OCI-LY3 (cell line): Measurements from ENCODE around the gene FAM174B.

Experiments
- H2AFZ ChIP-seq: fragments of 200-600, 300-600 bp; shearing (Covaris generic); 2 replicates; pipeline ENCODE4 v1.6.0; 2014; ENCODE audit warnings: antibody characterized with exemption, low read depth, low read length
- H3K27ac ChIP-seq: fragments of 200-600, 300-600 bp; sonication (generic); 2 replicates; pipeline ENCODE4 v1.5.1; 2014; ENCODE audit warnings: mild to moderate bottlenecking, low read length, moderate library complexity, mixed read lengths
- H3K27me3 ChIP-seq: fragments of 200-600, 300-600 bp; sonication (generic); 2 replicates; pipeline ENCODE4 v1.6.1; 2014; ENCODE audit warnings: low read depth, low read length, mixed read lengths
- H3K36me3 ChIP-seq: fragments of 200-600, 300-600 bp; sonication (generic); replicated peaks from 2 replicates; pipeline ENCODE3; 2014; ENCODE audit warnings: low read depth, low read length, mixed read lengths
- H3K4me1 ChIP-seq: fragments of 300-600, 200-600 bp; sonication (generic); 2 replicates; pipeline ENCODE4 v1.6.1; 2014; ENCODE audit warnings: low read length, mixed read lengths
- H3K4me2 ChIP-seq: fragments of 200-600, 300-600 bp; sonication (generic); 2 replicates; pipeline ENCODE4 v1.6.1; 2014; ENCODE audit warnings: low read length, mixed read lengths
- H3K4me3 ChIP-seq: fragments of 300-600, 200-600 bp; sonication (generic); 2 replicates; pipeline ENCODE4 v1.5.1; 2014; ENCODE audit warnings: antibody characterized with exemption, mild to moderate bottlenecking, low read length, moderate library complexity
- H3K79me2 ChIP-seq: fragments of 300-600, 200-600 bp; shearing (Covaris generic); 2 replicates; pipeline ENCODE4 v1.6.1; 2014; ENCODE audit warnings: mild to moderate bottlenecking, low read length, mixed read lengths
- H3K9ac ChIP-seq: fragments of 300-600, 200-600 bp; shearing (Covaris generic); 2 replicates; pipeline ENCODE4 v1.6.0; 2014; ENCODE audit warnings: mild to moderate bottlenecking, low read length, moderate library complexity
- H3K9me3 ChIP-seq: fragments of 200-600, 300-600 bp; shearing (Covaris generic); 2 replicates; pipeline ENCODE4 v1.6.1; 2014; ENCODE audit warnings: low read length, mixed read lengths; ENCODE audit not compliant: insufficient read depth
- H4K20me1 ChIP-seq: fragments of 200-600, 300-600 bp; sonication (generic); 2 replicates; pipeline ENCODE4 v1.6.1; 2016; ENCODE audit warnings: low read length, mixed read lengths; ENCODE audit not compliant: insufficient read depth
- CTCF ChIP-seq: fragments of 200-600, 300-600 bp; sonication (generic); IDR thresholded peaks from 2 replicates; pipeline ENCODE4 v1.5.1; 2014; ENCODE audit warnings: antibody characterized with exemption, low read length, low read depth
- EZH2phosphoT487 ChIP-seq: fragments of 200-600 bp; shearing (Covaris generic); IDR thresholded peaks from 2 replicates; pipeline ENCODE4 v1.6.1; 2018; ENCODE audit warnings: antibody characterized with exemption, mixed run types, low read depth

Gene FAM174B

GRCh38 chr15:92614301-92614700, 41.3 kb downstream of the FAM174B start:
- no peak for TF ChIP-seq CTCF
- no peak for TF ChIP-seq EZH2phosphoT487
- no peaks in the 10 kb centered on the region for H3K4me1 ChIP-seq
- H3K9ac ChIP-seq: no peak overlapping the region
- no peaks in the 10 kb centered on the region for H3K9me3 ChIP-seq
- H3K79me2 ChIP-seq: no peaks in the 10 kb centered on the region
- no peak overlapping the region for H2AFZ ChIP-seq
- no peak overlapping the region for H3K4me3 ChIP-seq
- H4K20me1 ChIP-seq: no peaks in the 10 kb centered on the region
- no peak overlapping the region for H3K27ac ChIP-seq
- H3K36me3 ChIP-seq: no peaks in the 10 kb centered on the region
- no peak overlapping the region for H3K4me2 ChIP-seq
- H3K27me3 ChIP-seq: 0 out of 2 replicates have a peak, but pooled peaks cover 5% of the 10 kb centered on the region

- Histone ChIP-seq H2AFZ (no peak overlapping the region), H3K36me3 (no peaks in the 10 kb centered on the region), H3K4me2 (no peak overlapping the region), H3K79me2 (no peaks in the 10 kb centered on the region), H3K27ac (no peak overlapping the region), H3K9ac (no peak overlapping the region), H3K27me3 (0 out of 2 replicates have a peak, but pooled peaks cover under 1% of the 10 kb centered on the region), H4K20me1 (no peaks in the 10 kb centered on the region), H3K4me1 (no peaks in the 10 kb centered on the region), H3K9me3 (no peaks in the 10 kb centered on the region), H3K4me3 (no peak overlapping the region)
- TF ChIP-seq CTCF: no peak
- no peak for TF ChIP-seq EZH2phosphoT487
These were observed 41.7 kb downstream of the FAM174B start for GRCh38 chr15:92613841-92614240.

- no peak overlapping the region for H3K27ac ChIP-seq
- no peaks in the 10 kb centered on the region for H3K36me3 ChIP-seq
- no peak overlapping the region for H2AFZ ChIP-seq
- H4K20me1 ChIP-seq: no peaks in the 10 kb centered on the region
- no peak for TF ChIP-seq EZH2phosphoT487
- no peak for TF ChIP-seq CTCF
- peaks cover 3% of the 10 kb centered on the region; the same call in 1 of the 2 replicates for H3K27me3 ChIP-seq
- no peak overlapping the region for H3K4me2 ChIP-seq
- H3K4me1 ChIP-seq: no peaks in the 10 kb centered on the region
- no peaks in the 10 kb centered on the region for H3K9me3 ChIP-seq
- H3K79me2 ChIP-seq: no peaks in the 10 kb centered on the region
- H3K9ac ChIP-seq: no peak overlapping the region
- H3K4me3 ChIP-seq: no peak overlapping the region
These were observed 42.7 kb downstream of the FAM174B start for GRCh38 chr15:92612891-92613290.

- peaks cover 7% of the 10 kb centered on the region; the same call in 1 of the 2 replicates for H3K27me3 ChIP-seq
- no peak overlapping the region for H3K4me3 ChIP-seq
- H4K20me1 ChIP-seq: no peaks in the 10 kb centered on the region
- H3K27ac ChIP-seq: no peak overlapping the region
- H3K9me3 ChIP-seq: no peaks in the 10 kb centered on the region
- TF ChIP-seq CTCF: peak; percentile 13; the same call in 1 of the 2 replicates
- no peak for TF ChIP-seq EZH2phosphoT487
- no peak overlapping the region for H3K9ac ChIP-seq
- H3K4me1 ChIP-seq: no peaks in the 10 kb centered on the region
- H3K36me3 ChIP-seq: no peaks in the 10 kb centered on the region
- H2AFZ ChIP-seq: no peak overlapping the region
- no peaks in the 10 kb centered on the region for H3K79me2 ChIP-seq
- no peak overlapping the region for H3K4me2 ChIP-seq
These were observed 43.4 kb downstream of the FAM174B start for GRCh38 chr15:92611995-92612745.
